ENCODE results near the gene CUX1.

The CUX1 gene

GRCh38 chr7:101862280-101863220 lies 45.1 kb downstream of the CUX1 start:
- TF ChIP-seq GATA2 (IDR thresholded peaks at IDR 0.05; ENCODE audit: low read depth, low read length) (no peak), GATA3 (IDR thresholded peaks at IDR 0.05; ENCODE audit: low read depth, low read length) (no peak)

- no peak for TF ChIP-seq GATA2 (IDR thresholded peaks at IDR 0.05; ENCODE audit: low read depth, low read length)
- no peak for TF ChIP-seq GATA3 (IDR thresholded peaks at IDR 0.05; ENCODE audit: low read depth, low read length)
Observed at GRCh38 chr7:101863598-101863997, 46.2 kb downstream of the CUX1 start.

- TF ChIP-seq GATA3 (IDR thresholded peaks at IDR 0.05; ENCODE audit: low read depth, low read length): no peak
- no peak for TF ChIP-seq GATA2 (IDR thresholded peaks at IDR 0.05; ENCODE audit: low read depth, low read length)
Observed at GRCh38 chr7:101864039-101864438, 46.6 kb downstream of the CUX1 start.

- TF ChIP-seq GATA3 (IDR thresholded peaks at IDR 0.05; ENCODE audit: low read depth, low read length) (no peak), GATA2 (IDR thresholded peaks at IDR 0.05; ENCODE audit: low read depth, low read length) (no peak)
Observed at GRCh38 chr7:101865031-101865430, 47.6 kb downstream of the CUX1 start.

- TF ChIP-seq GATA2 (IDR thresholded peaks at IDR 0.05; ENCODE audit: low read depth, low read length): no peak
Observed at GRCh38 chr7:101865455-101865854, 48.0 kb downstream of the CUX1 start.

GRCh38 chr7:101866328-101866727 lies 48.9 kb downstream of the CUX1 start:
- TF ChIP-seq GATA3 (IDR thresholded peaks at IDR 0.05; ENCODE audit: low read depth, low read length): no peak
- TF ChIP-seq GATA2 (IDR thresholded peaks at IDR 0.05; ENCODE audit: low read depth, low read length): no peak

- no peak for TF ChIP-seq GATA3 (IDR thresholded peaks at IDR 0.05; ENCODE audit: low read depth, low read length)
- TF ChIP-seq GATA2 (IDR thresholded peaks at IDR 0.05; ENCODE audit: low read depth, low read length): no peak
Observed at GRCh38 chr7:101867265-101867664, 49.8 kb downstream of the CUX1 start.

- TF ChIP-seq GATA3 (IDR thresholded peaks at IDR 0.05; ENCODE audit: low read depth, low read length) (no peak), GATA2 (IDR thresholded peaks at IDR 0.05; ENCODE audit: low read depth, low read length) (no peak)
Observed at GRCh38 chr7:101868191-101868950, 50.9 kb downstream of the CUX1 start.

GRCh38 chr7:101869026-101869900 lies 51.8 kb downstream of the CUX1 start:
- TF ChIP-seq GATA3 (IDR thresholded peaks at IDR 0.05; ENCODE audit: low read depth, low read length) (no peak), GATA2 (IDR thresholded peaks at IDR 0.05; ENCODE audit: low read depth, low read length) (no peak)

GRCh38 chr7:101869901-101870290 lies 52.5 kb downstream of the CUX1 start:
- no peak for TF ChIP-seq GATA3 (IDR thresholded peaks at IDR 0.05; ENCODE audit: low read depth, low read length)
- TF ChIP-seq GATA2 (IDR thresholded peaks at IDR 0.05; ENCODE audit: low read depth, low read length): no peak

- TF ChIP-seq GATA2 (IDR thresholded peaks at IDR 0.05; ENCODE audit: low read depth, low read length) (no peak), GATA3 (IDR thresholded peaks at IDR 0.05; ENCODE audit: low read depth, low read length) (no peak)
Observed at GRCh38 chr7:101870361-101871062, 53.1 kb downstream of the CUX1 start.

- TF ChIP-seq GATA2 (IDR thresholded peaks at IDR 0.05; ENCODE audit: low read depth, low read length) (no peak), GATA3 (IDR thresholded peaks at IDR 0.05; ENCODE audit: low read depth, low read length) (no peak)
Observed at GRCh38 chr7:101871351-101871750, 53.9 kb downstream of the CUX1 start.

- TF ChIP-seq GATA3 (IDR thresholded peaks at IDR 0.05; ENCODE audit: low read depth, low read length) (no peak), GATA2 (IDR thresholded peaks at IDR 0.05; ENCODE audit: low read depth, low read length) (no peak)
Observed at GRCh38 chr7:101874028-101874427, 56.6 kb downstream of the CUX1 start.

Data from SH-SY5Y (cell line).